Ovary (tissue), 9 donors: ENCODE results near the gene SOCS7. TPM values are rescaled to one million over a fixed set of nuclear protein-coding genes. Genes with fewer than 3 reads are reported as not detected.

Experiments
- DNase-seq, 5 donors: peaks; one replicate each; pipeline ENCODE4 v3.0.0-alpha.2; 2019 to 2020
- H3K27ac ChIP-seq, 2 donors: fragments of 200-600 bp; one replicate each; pipeline versions ENCODE4 v1.5.1 to v1.8.0; 2019 to 2022
- H3K27me3 ChIP-seq: fragments of 200-600 bp; one replicate; pipeline ENCODE4 v1.8.0; 2022
- H3K36me3 ChIP-seq: fragments of 200-600 bp; sonication (generic); one replicate; pipeline ENCODE4 v1.5.1; 2019
- H3K4me1 ChIP-seq: one replicate; pipeline ENCODE4 v1.8.1; 2013; ENCODE audit warnings: mild to moderate bottlenecking, moderate library complexity; ENCODE audit not compliant: insufficient read depth
- H3K4me3 ChIP-seq: fragments of 200-600 bp; sonication (generic); one replicate; pipeline ENCODE4 v1.5.1; 2017
- H3K9me3 ChIP-seq, 2 donors: fragments of 200-600 bp in 1 of 2; sonication (generic) in 1 of 2; one replicate each; pipeline versions ENCODE4 v1.5.1 to v1.8.1; 2013 to 2019; ENCODE audit warnings: mild to moderate bottlenecking in 1 of 2, moderate library complexity in 1 of 2
- CTCF ChIP-seq, 3 donors: fragments of 450-650 bp in 2 of 3; fragments of 200-600 bp in 1 of 3; IDR thresholded peaks; one replicate each; pipeline versions ENCODE4 v1.5.1 to v1.8.0; 2016 to 2022; ENCODE audit warnings: antibody characterized with exemption in 3 of 3, mild to moderate bottlenecking in 1 of 3
- EP300 ChIP-seq: sonication (generic); formaldehyde crosslinking; IDR thresholded peaks from one replicate; pipeline ENCODE4 v1.6.1; 2017; ENCODE audit warnings: antibody characterized with exemption
- POLR2A ChIP-seq: fragments of 450-650 bp; IDR thresholded peaks from one replicate; pipeline ENCODE4 v1.6.1; 2017; ENCODE audit warnings: antibody characterized with exemption, mild to moderate bottlenecking, moderate library complexity
- WGBS, 3 donors: extraction: QIAGEN DNeasy Blood & Tissue Kit in 1 of 3; methylation state at CpG; one replicate each; pipeline versions ENCODE4 v1.1.5 to v1.1.7; 2013 to 2017; 5-methylcytosine and 5-hydroxymethylcytosine counted together
- intact Hi-C, 4 donors: fragments of 100-400 bp; cut with DNase I; formaldehyde crosslinking; loops; one replicate each; pipeline versions ENCODE4 v1.11.0 to v1.15.1; 2022 to 2023
- polyA plus RNA-seq, 2 donors: library from polyadenylated mRNA; stranded (reverse); fragments of 200-250 nt in 1 of 2; fragments of 350-450 nt in 1 of 2; fragmentation: Illumina TruSeq in 1 of 2; extraction: RNeasy Lipid Tissue Mini Kit (QIAGEN cat#74804) in 1 of 2; gene quantifications; one replicate each; pipeline ENCODE4 v1.2.3, GENCODE V29; 2013 to 2014
- total RNA-seq, 7 donors: library from RNA; depleted of rRNA in 2 of 7; stranded (reverse); fragments of >200 nt in 2 of 7; fragmentation: NEBNext Ultra II Directional in 3 of 7; extraction: Animal tissue kit (Norgen Biotek cat#: 25700) in 3 of 7; gene quantifications; one replicate each; pipeline versions ENCODE4 v1.1.0 to v1.2.4, GENCODE V29; 2016 to 2023
- donor health status: DM: no; HTN: no; CAD: no; lungs with moderate emphysema.
- donor health status: DM: no; HTN: no; CAD: no.
- donor health status: Bipolar disorder and iron deficiency.
- donor health status: DM: yes; HTN: yes; CAD: no.
- donor health status: DM: no; HTN: no; CAD: no.
- donor health status: DM: yes; HTN: yes; CAD: no.

SOCS7 gene
- total and polyA plus RNA-seq, 9 donors, result 8.9 to 23.8 (median 19.6) TPM

GRCh38 chr17:38415250-38416194 is 63.9 kb downstream of the SOCS7 start:
- no peak overlapping the region for H3K27ac ChIP-seq

DNA sequence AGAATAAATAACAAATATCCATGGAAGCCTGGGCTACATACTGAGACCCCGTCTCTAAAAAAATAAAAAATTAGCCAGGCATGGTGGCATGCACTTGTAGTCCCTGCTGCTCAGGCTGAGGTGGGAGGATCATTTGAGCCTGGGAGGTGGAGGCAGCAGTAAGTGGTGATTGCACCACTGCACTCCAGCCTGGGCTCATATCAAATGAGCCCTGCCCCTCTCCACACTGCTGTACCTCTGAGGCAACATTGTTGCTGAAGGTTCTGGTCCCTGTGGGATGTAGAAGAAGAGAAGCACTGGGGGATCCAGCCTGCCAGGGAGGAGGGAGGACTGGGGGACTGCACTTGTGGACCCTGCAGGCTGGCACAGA is 65.2 kb downstream of the SOCS7 start:
- TF ChIP-seq CTCF (IDR thresholded peaks at IDR 0.05) (no peak), EP300 (no peak), POLR2A (no peak)
- intact Hi-C loops, result loop anchor here in 3 of 4 donors (2.0 to 10.0 kb wide), 3 partner anchors 62 to 70 kb away; partner anchors contain the start of gene SOCS7 (in 1 of the 3)
- Histone ChIP-seq H3K27me3 (no peaks in the 10 kb centered on the region), H3K9me3 (no peaks in the 10 kb centered on the region), H3K36me3 (no peaks in the 10 kb centered on the region), H3K27ac (no peak overlapping the region), H3K4me1 (peaks cover 8% of the 10 kb centered on the region), H3K4me3 (no peak overlapping the region)
- 42 to 62% (median 56%) methylated on average over 1 of the region's 1 CpG for WGBS, 3 donors
- DNase-seq, result no peak

More at GRCh38 chr17:38415250-38416194, 63.9 kb downstream of the SOCS7 start:
- no peak for DNase-seq
- Histone ChIP-seq H3K4me3 (no peak overlapping the region), H3K27me3 (no peaks in the 10 kb centered on the region), H3K36me3 (no peaks in the 10 kb centered on the region), H3K9me3 (no peaks in the 10 kb centered on the region), H3K4me1 (peaks cover 4% of the 10 kb centered on the region)
- WGBS, 3 donors, result 34 to 37% (median 35%) methylated on average over 21 to 22 of the region's 22 CpGs
- TF ChIP-seq EP300, result no peak
- no peak for TF ChIP-seq POLR2A
- no peak for TF ChIP-seq CTCF (IDR thresholded peaks at IDR 0.05)
- intact Hi-C loops, result loop anchor here (2.0 to 10.0 kb wide), 4 partner anchors 61 to 68 kb away; partner anchors contain the start of gene SOCS7 (in 2 of the 4)

- DNase-seq, result no peak
- Histone ChIP-seq H3K36me3 (no peaks in the 10 kb centered on the region), H3K4me3 (no peak overlapping the region), H3K27me3 (no peaks in the 10 kb centered on the region), H3K27ac (no peak overlapping the region), H3K4me1 (peaks cover 8% of the 10 kb centered on the region), H3K9me3 (no peaks in the 10 kb centered on the region)
- intact Hi-C loops, result loop anchor here in 3 of 4 donors (2.0 to 10.0 kb wide), 3 partner anchors 63 to 70 kb away; partner anchors contain the start of gene SOCS7 (in 1 of the 3)
- WGBS, 3 donors, result 50 to 69% (median 59%) methylated on average over 11 of the region's 11 CpGs
- TF ChIP-seq POLR2A, result no peak
- no peak for TF ChIP-seq EP300
- no peak for TF ChIP-seq CTCF (IDR thresholded peaks at IDR 0.05)
Measured at GRCh38 chr17:38417210-38417951, 65.7 kb downstream of the SOCS7 start.

- H3K27ac ChIP-seq, result no peak overlapping the region
Measured at GRCh38 chr17:38418062-38418692, 66.5 kb downstream of the SOCS7 start.

More at GRCh38 chr17:38418062-38418692, 66.5 kb downstream of the SOCS7 start:
- WGBS, 3 donors, result 80 to 90% (median 84%) methylated on average over 7 of the region's 7 CpGs
- Histone ChIP-seq H3K4me3 (no peak overlapping the region), H3K9me3 (no peaks in the 10 kb centered on the region), H3K27me3 (no peaks in the 10 kb centered on the region), H3K36me3 (no peaks in the 10 kb centered on the region), H3K4me1 (peaks cover 8% of the 10 kb centered on the region)
- intact Hi-C loops, result loop anchor here in 2 of 4 donors (5.0 to 10.0 kb wide), 2 partner anchors 63 to 71 kb away; partner anchors contain the start of gene SOCS7 (in 1 of the 2)
- TF ChIP-seq CTCF (IDR thresholded peaks at IDR 0.05), result no peak
- no peak for TF ChIP-seq POLR2A
- no peak for TF ChIP-seq EP300
- DNase-seq, result no peak
